HG02759 (cell line): ENCODE data around the gene SELENON.

Experiments
- ATAC-seq: cut with Tn5 transposase; IDR thresholded peaks from one replicate; pipeline ENCODE4 v1.9.1; 2021; ENCODE audit warnings: mild to moderate bottlenecking, moderate library complexity; ENCODE audit not compliant: unreplicated experiment

The SELENON gene

DNA sequence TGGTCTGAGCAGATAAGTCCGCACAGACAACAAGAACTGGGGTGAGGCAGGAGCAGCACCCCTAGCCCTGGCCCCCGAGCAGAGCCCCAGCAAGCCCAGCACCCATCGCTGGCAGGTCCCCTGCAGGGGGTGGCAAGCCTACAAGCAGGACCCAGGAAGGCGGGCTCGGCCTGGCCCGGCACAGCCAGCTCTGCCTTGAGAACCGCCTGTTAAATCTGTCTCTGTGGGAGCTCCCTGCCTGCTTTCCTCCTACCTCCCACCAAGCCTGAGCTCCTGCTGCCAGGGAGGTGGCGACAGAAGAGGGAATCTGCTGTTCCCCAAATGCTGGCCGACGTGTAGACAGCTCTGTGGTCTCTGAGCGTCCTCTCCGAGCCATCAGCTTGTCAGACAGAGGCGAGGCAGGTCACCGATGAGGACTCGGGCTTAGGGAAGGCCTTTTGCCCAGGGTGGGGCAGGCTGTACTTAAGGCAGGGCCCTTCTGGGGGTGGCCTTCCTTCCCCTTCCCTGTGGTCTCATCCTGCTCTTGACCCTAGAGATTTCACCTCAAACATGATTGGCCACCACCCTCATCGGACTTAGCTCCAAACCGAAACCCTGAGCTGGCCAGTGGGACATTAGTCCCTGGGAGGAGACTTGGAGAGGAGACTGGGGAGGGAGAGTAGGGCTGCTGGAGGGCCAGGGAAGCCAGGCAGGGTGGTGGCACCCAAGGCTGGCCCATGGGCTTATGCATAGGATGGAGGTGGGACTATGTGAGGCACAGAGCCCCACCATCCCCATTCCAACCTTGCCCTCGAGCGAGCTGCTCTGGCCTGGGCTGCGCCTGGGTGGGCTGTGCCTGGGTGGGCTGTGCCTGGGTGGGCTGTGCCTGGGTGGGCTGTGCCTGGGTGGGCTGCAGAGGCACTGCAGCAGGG lies 7.7 kb downstream of the SELENON start:
- ATAC-seq = no peak

DNA sequence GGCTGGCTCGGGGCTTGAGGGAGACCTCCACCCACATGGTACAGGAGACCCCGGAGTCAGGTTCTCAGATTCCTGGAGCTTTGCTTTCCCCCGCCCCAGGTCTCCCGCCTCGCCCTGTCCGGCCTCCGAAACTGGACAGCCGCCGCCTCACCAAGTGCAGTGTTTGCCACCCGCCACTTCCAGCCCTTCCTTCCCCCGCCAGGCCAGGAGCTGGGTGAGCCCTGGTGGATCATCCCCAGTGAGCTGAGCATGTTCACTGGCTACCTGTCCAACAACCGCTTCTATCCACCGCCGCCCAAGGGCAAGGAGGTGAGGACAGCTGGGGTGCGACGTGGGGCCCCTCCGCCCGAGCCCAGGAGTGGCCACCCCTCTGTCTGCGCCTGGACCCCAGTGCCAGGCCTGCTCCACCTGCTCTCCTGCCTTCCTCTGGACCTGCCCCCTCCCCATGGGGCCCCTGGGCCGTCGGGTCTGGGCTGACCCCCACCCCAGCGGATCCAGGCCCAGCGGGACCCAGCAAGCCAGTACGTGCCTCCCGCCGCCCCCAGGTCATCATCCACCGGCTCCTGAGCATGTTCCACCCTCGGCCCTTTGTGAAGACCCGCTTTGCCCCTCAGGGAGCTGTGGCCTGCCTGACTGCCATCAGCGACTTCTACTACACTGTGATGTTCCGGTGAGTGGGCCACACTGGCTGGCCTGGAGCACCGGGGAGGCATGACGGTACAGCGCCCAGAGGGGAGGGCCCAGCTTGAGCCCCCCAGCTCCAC lies 8.7 kb downstream of the SELENON start:
- ATAC-seq = no peak

DNA sequence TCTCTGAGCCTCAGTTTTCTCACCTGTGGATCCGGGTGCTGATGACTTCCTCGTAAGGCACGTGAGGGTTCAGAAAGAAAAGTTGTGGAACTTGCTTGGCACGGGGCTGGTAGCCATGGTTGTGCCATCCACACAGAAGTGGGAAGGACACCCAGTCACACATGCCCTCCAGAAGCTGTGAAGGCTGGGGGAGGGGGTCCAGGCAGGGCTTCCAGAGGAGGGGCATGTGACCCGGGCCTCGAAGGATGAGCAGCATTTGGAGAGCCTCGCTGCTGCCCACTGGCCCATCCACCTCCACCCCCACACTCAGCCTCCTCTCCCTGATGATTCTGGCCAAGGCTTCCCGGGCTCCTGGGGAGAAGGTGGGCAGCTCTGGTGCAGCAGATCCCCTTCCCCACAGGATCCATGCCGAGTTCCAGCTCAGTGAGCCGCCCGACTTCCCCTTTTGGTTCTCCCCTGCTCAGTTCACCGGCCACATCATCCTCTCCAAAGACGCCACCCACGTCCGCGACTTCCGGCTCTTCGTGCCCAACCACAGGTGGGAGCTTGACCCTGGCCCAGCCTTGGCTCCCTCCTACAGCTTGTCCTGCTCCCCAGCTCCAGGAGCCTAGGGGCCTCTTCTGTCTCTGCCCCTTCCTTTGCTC lies 9.4 kb downstream of the SELENON start:
- no peak for ATAC-seq

DNA sequence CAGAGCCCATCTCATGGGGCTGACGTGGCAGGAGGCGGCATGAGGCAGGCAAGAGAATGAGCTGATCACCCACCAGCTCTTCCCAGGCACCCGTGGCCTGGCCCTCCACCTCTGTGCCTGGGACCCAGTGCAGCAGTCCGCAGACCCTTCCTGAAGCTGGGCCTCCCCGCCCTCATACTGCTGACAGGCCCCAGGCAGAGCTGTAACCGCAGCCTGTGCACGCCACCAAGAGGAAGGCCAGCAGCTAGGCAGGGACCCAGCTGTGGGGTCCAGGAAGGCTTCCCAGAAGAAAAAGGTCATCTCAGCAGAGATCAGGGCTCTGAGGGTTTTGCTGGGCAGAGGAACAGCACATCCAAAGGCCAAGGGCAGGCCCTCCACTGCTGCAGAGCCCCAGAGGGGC lies 9.9 kb downstream of the SELENON start:
- ATAC-seq = no peak

DNA sequence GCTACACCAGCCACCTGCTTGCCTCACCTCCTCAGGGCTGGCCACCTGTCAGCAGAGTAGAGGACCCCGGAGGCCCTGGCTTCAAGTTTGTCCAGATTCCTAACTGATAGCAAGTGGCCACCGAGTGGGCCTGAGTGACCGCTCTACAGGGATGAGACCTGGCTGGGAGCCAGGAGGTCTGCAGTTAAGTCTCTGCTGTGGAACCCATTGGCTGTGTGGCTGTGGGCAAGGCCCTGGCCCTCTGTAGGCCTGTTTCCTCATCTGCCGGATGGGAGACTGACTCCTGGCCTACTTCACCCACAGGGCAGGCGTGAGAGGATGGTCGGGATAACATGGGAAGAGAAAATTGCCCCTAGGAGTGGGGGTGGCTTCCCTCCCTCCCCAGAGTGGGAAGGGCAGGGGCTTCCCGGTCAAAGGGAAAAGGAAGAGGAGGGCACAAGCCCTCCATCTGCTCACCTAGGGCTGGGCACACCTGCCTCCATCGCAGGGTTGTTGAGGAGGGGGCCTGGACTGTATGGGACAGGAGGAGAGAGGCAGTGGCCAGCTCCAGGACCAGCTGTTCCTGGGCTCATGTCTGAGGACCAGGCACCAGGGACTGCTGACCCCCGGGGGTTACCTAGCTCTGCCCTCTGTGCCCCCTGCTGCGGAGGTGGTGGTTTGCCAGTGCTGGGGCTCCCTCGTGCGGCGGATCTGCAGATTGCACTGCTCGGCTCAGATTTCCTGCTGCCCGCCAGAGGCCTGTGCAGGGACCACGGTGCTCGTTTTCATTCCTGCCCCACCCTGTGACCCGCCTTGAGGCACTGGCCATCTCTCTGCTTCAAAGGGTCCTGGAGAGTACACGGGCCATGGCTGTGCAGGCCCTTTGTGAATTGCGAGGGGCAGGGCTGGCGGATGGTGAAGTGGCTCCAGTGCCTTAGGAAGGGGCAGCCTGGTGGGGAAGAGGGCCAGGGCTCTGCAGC lies 10.6 kb downstream of the SELENON start:
- ATAC-seq = no peak

DNA sequence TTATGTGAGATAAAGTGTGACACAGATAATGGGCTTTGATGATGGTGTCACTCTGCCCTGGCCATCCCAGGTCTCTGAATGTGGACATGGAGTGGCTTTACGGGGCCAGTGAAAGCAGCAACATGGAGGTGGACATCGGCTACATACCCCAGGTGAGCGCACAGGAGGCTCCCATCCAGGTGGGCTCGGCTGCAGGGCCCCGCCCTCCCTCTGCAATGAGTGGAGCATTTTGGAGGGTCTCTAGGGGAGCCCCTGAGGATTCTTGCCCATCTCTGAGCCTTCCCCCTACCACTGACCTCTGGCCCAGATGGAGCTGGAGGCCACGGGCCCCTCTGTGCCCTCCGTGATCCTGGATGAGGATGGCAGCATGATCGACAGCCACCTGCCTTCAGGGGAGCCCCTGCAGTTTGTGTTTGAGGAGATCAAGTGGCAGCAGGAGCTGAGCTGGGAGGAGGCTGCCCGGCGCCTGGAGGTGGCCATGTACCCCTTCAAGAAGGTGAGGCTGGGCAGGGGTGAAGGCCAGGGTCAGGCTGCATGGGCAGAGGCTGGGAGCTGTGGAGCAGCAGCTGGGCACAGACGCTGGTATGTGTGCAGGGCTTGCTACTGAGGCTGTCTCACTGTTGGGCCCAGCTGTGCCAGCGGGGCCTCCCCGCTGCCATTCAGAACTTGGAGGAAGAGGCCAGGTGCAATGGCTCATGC lies 11.5 kb downstream of the SELENON start:
- ATAC-seq = no peak

DNA sequence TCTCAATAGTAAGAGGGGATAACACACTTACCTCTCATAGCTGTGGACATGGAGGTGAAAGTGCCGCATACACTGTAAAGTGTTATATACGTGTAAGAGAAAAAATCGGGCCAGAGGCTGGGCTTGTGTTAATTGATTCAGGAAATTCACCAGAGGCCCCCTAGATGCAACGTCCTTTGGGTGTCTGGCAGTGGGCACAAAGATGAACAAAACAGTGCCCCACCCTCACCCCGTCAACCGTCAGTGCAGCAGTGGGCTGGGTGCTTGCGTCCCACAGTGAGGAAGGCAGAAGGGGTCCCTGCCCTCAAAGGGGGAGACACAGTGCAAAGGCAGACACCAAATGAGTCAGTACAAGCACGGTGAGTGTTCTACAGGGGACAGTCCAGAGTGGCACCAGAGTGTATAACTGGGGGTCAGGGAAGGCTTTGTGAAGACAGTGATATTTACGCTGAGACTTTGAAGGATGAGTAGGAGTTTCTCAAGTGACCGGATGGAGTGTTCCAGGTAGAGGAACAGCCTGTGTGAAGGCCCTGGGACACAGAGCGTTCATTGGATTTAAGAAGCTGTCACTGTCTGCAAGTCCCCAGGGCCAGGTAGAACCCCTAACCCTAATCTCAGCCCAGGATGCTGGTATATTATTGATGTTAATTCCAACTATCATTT lies 13.2 kb downstream of the SELENON start:
- no peak for ATAC-seq

DNA sequence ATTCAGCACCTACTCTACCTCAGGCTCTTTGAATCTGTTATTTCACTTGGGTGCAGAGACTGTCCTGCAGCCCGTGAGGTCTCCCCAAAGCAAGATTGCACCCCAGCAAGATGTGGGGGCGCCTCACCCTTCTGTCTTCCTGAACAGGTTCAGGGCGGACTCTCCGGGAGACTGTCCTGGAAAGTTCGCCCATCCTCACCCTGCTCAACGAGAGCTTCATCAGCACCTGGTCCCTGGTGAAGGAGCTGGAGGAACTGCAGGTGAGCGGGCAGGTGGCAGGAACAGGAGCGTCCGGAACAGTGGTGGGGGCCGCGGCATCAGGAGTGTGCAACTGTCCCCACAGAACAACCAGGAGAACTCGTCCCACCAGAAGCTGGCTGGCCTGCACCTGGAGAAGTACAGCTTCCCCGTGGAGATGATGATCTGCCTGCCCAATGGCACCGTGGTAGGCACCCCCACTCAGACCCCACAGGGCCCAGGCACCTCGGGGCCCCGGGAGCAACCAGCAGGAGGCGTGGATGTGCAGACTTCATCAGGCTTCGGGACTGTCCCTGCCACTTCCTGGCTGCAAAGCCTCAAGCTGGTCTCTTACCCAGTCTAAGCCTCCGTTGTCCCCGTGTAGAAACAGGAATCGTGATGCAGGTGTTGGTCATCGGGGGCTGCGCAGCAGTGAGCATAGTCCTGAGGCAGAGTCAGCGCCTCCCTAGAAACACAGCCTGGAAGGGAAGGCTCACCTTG lies 13.9 kb downstream of the SELENON start:
- ATAC-seq = no peak

DNA sequence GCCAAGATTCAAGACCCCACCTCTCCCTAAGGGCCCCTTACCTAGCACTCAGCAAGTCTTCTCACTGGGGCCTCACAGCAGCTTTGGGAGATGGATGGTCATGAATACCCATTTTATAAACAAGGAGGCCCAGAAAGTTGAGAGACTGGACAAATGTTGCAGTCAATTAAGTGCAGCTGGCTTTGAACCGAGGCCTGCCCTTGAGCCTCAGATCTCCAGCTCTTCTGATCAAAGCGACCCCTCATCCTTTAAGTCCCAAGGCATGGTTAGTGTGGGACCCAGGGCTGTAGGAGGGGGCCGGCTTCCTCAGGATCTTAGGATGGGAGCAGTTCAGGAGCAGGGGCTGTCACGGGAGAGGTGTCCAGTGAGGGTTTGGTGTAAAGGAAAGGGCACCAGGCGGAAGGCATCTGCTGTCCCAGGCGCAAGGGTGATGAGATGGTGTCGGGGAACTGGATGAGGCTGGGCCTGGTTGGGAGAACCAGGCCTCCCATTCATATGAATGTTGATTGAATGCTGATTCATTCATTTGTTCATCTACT lies 14.6 kb downstream of the SELENON start:
- ATAC-seq = no peak

DNA sequence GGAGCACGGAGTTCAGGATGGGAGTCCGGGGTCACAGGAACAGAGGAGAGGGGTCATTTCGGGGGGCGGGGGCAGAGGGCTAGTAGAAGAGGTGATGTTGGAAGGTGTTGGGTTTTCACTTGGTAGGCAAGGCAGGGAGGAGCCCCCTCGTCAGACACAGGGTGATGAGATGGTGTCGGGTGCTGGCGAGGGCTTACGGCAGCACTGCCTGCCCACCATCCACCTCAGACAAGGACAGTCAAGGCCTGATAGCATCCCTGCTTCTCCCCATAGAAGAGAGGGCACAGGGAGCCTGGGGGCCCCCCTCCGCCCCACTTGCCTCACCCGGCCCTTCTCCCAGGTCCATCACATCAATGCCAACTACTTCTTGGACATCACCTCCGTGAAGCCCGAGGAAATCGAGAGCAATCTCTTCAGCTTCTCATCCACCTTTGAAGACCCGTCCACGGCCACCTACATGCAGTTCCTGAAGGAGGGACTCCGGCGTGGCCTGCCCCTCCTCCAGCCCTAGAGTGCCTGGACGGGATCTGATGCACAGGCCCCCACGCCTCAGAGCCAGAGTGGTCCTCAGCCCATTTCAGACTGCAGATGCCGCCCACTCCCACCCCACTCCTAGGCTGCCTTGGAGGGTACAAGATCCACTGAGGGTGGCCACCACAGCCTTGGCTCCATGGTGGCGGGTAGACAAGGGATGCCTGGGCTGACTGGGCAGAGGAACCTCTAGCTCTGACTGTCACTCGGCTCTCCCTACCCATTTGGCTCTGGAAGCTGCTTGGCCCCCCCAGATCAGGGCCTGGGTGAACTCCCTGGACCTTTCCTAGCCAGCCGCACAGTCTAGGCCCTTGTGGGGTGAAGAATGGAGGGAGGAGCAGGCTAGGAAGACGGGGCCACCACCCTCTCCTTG lies 15.5 kb downstream of the SELENON start:
- ATAC-seq = no peak

DNA sequence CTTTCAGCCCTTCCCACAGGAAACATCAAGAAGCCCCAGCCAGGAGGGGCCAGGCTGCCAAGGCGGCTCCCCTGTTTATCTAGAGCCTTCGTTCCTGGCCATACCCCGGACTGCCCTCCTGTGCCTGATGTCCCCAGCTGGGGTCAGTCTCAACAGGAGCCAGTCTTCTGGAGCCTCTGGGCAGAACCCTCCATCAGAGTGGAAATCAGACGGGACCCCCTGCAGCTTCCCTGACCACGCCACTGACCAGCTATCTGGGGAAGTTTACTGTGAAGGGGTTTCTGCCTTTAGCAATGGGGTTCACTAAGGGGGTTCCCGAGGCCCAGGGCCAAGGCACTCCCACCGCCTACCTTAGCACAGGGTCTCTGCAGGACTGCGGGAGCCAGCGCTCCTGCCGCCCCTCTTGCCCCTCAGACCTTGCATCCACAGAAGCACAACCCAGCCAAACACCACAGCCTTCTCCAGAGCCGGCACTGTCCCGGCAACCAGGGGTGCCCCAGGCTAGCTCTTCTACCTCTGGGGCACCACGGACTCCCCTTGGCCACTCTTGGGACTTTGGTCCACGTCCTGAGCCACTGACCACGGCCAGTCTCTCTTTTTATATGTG lies 16.2 kb downstream of the SELENON start:
- ATAC-seq = no peak

DNA sequence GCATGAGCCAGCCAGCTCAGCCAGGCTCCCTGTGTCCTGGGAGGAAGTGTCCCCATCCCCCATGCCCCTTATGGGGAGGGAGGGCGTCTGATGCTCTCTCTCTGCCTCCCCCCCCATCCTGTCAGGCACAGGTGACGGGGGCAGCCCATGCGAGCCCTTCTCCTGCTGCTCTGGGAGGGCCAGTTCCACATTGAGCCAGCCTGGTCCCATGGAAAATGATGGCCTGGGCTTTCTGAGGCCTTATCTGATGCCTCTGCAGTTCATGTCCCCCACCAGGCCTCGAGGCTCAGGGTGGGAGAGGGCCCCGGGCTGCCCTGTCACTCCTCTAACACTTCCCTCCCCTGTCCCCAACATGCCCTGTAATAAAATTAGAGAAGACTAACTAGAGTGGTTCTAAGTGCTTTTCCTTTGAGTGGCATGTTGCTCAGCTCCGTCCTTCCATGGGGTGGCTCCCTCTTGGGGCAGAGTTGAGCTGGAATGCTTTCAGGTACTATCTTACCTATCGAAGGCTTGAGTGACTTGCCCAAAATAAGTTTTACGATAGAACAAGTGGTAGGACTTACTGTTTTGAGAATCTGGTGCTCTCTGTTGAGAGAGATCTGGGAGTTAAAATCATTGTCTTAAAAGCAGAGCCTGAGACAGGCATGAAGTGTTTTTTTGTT lies 18.0 kb downstream of the SELENON start:
- ATAC-seq = no peak

DNA sequence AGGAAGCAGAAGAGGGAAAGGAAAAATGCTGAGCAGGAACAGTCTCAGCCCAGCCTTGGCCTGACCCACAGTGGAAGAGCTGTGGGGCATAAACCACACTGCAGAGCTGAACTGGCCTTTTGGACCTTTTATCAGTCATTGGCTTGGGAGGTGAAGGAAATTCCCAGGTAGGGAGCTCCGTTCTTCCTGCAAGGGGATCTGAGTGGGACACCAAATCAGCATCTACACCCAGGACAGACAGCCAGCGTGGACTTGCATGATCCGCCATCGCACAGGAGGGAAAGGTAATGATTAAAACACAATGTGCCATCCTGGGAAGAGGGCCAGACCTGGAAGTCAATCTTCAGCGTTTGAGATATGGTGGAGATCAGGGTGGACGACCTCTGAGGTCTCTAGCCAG lies 18.6 kb downstream of the SELENON start:
- no peak for ATAC-seq

DNA sequence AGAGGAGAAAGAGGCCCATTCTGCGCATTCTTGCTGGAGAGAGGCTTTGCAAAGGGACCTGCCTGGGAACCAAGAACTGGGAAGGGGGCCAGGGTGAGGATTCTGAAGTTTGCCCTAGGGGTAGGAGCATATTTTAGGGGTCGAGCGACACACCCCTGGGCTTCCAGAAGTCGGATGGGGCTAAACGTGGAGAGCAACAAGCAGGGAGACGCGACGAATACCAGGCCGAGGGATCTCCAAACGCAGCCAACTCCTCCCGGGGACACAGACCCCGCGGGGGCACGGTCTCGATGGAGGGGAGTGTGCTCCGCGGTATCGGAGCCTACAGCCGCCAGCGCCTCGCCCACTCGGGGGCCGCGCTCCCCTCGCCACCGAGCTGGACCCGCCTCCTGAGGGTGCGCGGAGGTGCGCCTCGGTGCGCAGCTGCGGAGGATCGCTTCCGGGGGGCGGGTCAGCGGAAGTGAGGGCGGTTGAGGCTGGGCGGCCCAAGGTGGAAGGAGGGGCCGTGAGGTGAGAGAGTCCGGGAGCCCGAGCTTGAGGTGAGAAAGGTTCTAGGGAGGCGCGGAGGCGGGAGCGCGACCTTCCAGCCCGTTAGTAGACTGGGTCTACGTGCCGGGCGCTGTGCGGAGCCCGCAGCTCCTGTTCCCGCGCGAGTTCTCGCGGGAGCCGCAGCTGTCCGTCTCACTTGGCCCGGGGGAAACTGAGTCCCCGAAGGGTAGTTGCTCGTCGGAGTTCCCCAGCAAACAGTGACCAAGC lies 19.7 kb downstream of the SELENON start, which contains the start of gene MTFR1L:
Gene MTFR1L (plus strand): TSS at position 464 of the 756 bp plus-strand sequence. CDS start 3,151 bp downstream, outside the sequence.
- peak; percentile 85 for ATAC-seq

DNA sequence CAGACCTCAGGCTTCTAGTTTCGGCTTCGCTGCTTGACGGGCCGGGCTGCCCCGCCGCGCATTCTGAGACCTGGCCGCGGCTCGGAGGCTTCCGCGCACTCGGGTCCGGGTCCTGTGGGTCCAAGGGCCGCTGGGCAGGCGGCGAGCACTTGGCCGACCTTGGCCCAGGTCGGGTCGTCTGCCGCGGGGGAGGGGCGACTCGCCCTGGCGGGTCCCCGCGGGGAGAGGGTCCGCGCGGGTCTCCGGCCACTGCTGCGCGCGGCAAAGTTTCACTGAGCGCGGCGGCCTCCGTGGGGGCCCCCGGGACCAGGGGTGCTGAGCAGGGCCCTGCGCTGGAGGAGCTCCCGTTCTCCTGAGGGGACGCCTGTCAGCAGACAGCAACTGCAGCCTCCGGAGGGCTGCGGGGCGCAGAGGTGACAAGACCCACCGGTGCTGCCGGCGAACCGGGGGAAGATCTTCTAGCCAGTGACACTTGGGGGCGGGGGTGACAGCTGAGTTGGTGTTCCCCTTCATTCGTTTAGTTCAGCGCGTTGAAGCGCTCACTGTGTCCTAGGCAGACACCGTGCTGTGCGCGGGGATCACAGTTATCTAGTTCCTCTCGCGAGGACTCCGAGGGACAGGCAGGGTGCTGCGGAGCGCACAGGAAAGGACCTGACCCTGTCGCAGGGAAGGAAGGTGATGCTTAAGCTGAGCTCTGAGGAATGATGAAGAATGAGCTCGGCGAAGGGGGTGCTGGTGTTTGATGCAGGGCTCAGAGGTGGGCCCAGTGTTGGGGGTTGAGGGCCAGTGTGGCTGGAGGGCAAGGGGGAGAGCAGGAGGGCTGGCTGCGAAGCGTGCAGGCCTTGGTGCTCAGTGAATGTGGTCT lies 20.5 kb downstream of the SELENON start:
- peak; percentile 43 for ATAC-seq
